K562 (cell line): Measurements from ENCODE around the gene EIF4G1. TPM values are rescaled to one million over a fixed set of nuclear protein-coding genes. Genes with fewer than 3 reads are reported as not detected.

Experiments used
- ATF7 ChIP-seq: fragments of 450-650 bp; IDR thresholded peaks from 2 replicates; pipeline ENCODE4 v1.7.1; 2014; ENCODE audit warnings: mild to moderate bottlenecking, moderate library complexity
- CREM ChIP-seq: IDR thresholded peaks from 2 replicates; pipeline ENCODE4 v1.6.1; 2014; ENCODE audit warnings: antibody characterized with exemption, low read depth
- E2F3 ChIP-seq: fragments of 250-450 bp; sonication (Bioruptor Pico); IDR thresholded peaks from 2 replicates; pipeline ENCODE4 v1.4.0; 2020; ENCODE audit warnings: mild to moderate bottlenecking
- KDM5B ChIP-seq: fragments of 200-600 bp; sonication (generic); IDR thresholded peaks from 2 replicates; pipeline ENCODE4 v1.6.1; 2012; ENCODE audit warnings: low read depth, mild to moderate bottlenecking, moderate library complexity, low read length, control low read depth, inconsistent platforms; ENCODE audit not compliant: insufficient replicate concordance
- PYGO2 ChIP-seq: fragments of 450-650 bp; IDR thresholded peaks from 2 replicates; pipeline ENCODE4 v1.6.1; 2016; ENCODE audit warnings: mild to moderate bottlenecking, missing genetic modification characterization, moderate library complexity, missing compliant biosample characterization
- STAT6 ChIP-seq: sonication (generic); formaldehyde crosslinking; IDR thresholded peaks from 2 replicates; pipeline ENCODE4 v1.8.1; 2023; ENCODE audit warnings: mild to moderate bottlenecking, missing genetic modification reagents
- TFAM ChIP-seq: fragments of 250-450 bp; sonication (Bioruptor Pico); conservative IDR thresholded peaks from 2 replicates; pipeline ENCODE4 v1.5.0; 2021; ENCODE audit warnings: mild to moderate bottlenecking, moderate library complexity
- ZKSCAN3 ChIP-seq: fragments of 250-450 bp; sonication (Bioruptor Pico); IDR thresholded peaks from 2 replicates; pipeline ENCODE4 v1.4.0; 2020
- ZNF3 ChIP-seq: fragments of 250-450 bp; sonication (Bioruptor Pico); IDR thresholded peaks from 2 replicates; pipeline ENCODE4 v1.5.0; 2021; ENCODE audit warnings: mild to moderate bottlenecking, moderate library complexity
- ZNF445 ChIP-seq: fragments of 250-450 bp; sonication (Bioruptor Pico); IDR thresholded peaks from 2 replicates; pipeline ENCODE4 v1.4.0; 2020; ENCODE audit warnings: low read depth, mild to moderate bottlenecking, moderate library complexity
- ZNF589 ChIP-seq: fragments of 200-800 bp; sonication (Bioruptor generic); IDR thresholded peaks from 2 replicates; pipeline ENCODE4 v1.6.1; 2016; ENCODE audit warnings: low read depth, missing genetic modification characterization, missing compliant biosample characterization
- polyA plus RNA-seq, 8 experiments: library from polyadenylated mRNA; depleted of rRNA in 4 of 8; stranded (reverse) in 5 of 8; unstranded in 3 of 8; fragments of >200 nt; fragmentation: Nextera tagmentation in 2 of 8; fragmentation: Illumina TruSeq in 1 of 8; extraction: Ambion mirVana in 2 of 8; extraction: Trizol in 1 of 8; gene quantifications; 2 replicates each; pipeline versions ENCODE4 v1.2.1 to v1.2.3, GENCODE V29; 2011 to 2014; ENCODE audit warnings: inconsistent platforms in 1 of 8, missing spikeins in 1 of 8
- total RNA-seq, 7 experiments: library from RNA; depleted of rRNA in 6 of 7; stranded (reverse); fragments of >200 nt in 6 of 7; fragmentation: Illumina TruSeq in 2 of 7; extraction: Trizol in 2 of 7; gene quantifications; 2 replicates each; pipeline versions ENCODE4 v1.2.1 to v1.2.3, GENCODE V29; 2011 to 2021; ENCODE audit warnings: low replicate concordance in 1 of 7
- TF ChIP-seq, protein P1 (sequence below): fragments of 250-450 bp; sonication (Bioruptor Pico); IDR thresholded peaks from 2 replicates; pipeline ENCODE4 v1.4.0; 2020; ENCODE audit warnings: mild to moderate bottlenecking, moderate library complexity, borderline replicate concordance
- TF ChIP-seq, protein P2 (sequence below), 2 experiments: fragments of 450-650 bp; formaldehyde crosslinking in 1 of 2; IDR thresholded peaks; 2 replicates each; pipeline versions ENCODE4 v1.4.0 to v1.6.1; 2014 to 2020; ENCODE audit warnings: mild to moderate bottlenecking in 2 of 2, borderline replicate concordance in 1 of 2, low read depth in 1 of 2

EIF4G1 gene
- total and polyA plus RNA-seq, 9 of the 15 experiments (the other 6 are each of a cell fraction or from before 2014, with no cell fraction given) = 4.6 to 505 (median 155) TPM

DNA sequence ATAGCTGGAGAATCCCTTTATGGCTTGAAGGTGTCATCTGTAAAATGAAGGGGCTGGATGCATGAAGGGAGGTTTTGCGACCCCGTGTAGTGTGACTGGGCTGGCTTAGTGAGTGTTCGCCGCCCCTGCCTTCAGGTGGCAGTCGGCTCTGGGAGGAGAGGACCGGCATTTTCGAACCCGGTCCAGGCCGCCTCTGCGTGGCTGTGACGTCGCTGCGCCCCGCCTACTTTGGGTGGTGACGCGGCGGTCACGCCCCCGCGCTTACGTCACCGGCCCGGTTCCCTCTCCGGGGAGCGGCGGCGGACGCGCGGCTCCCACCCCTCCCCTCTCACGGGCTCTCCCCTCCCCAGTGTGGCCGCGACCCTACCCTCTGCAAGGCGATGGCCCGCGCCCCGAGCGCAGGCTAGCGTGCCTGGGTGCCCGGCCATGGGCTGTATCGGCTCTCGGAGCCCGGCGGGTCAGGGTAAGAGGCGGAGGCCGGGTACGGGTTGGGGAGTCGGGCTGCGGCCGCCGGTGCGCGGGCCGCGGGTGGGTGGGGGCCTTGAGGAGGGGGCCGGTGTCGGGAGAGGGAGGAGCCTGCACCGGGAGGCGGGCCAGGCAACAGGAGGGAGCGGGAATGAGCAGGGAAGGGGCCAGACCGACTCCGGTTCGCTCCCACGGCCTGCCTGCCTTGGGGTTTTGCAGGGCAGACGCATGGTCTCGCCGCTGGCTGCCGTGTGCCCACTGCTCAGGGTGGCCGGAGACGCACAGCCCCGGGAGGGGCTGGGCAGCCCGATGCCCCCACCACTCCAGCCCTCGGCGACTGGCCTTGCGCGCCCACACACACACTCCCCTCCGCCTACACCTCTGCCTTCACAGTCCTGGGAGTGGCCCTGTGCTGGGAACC is 21.5 kb downstream of the EIF4G1 start (continued):
- TF ChIP-seq, protein P1, sequence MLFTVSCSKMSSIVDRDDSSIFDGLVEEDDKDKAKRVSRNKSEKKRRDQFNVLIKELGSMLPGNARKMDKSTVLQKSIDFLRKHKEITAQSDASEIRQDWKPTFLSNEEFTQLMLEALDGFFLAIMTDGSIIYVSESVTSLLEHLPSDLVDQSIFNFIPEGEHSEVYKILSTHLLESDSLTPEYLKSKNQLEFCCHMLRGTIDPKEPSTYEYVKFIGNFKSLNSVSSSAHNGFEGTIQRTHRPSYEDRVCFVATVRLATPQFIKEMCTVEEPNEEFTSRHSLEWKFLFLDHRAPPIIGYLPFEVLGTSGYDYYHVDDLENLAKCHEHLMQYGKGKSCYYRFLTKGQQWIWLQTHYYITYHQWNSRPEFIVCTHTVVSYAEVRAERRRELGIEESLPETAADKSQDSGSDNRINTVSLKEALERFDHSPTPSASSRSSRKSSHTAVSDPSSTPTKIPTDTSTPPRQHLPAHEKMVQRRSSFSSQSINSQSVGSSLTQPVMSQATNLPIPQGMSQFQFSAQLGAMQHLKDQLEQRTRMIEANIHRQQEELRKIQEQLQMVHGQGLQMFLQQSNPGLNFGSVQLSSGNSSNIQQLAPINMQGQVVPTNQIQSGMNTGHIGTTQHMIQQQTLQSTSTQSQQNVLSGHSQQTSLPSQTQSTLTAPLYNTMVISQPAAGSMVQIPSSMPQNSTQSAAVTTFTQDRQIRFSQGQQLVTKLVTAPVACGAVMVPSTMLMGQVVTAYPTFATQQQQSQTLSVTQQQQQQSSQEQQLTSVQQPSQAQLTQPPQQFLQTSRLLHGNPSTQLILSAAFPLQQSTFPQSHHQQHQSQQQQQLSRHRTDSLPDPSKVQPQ (CRISPR knock-in tag) = no peak
- no peak for TF ChIP-seq ZNF445 (CRISPR knock-in tag)
- no peak for TF ChIP-seq ZNF589
- TF ChIP-seq PYGO2 (tag) = no peak
- peak; percentile 45; the same call in 1 of the 2 replicates for TF ChIP-seq STAT6 (CRISPR knock-in tag)
- TF ChIP-seq, protein P2, sequence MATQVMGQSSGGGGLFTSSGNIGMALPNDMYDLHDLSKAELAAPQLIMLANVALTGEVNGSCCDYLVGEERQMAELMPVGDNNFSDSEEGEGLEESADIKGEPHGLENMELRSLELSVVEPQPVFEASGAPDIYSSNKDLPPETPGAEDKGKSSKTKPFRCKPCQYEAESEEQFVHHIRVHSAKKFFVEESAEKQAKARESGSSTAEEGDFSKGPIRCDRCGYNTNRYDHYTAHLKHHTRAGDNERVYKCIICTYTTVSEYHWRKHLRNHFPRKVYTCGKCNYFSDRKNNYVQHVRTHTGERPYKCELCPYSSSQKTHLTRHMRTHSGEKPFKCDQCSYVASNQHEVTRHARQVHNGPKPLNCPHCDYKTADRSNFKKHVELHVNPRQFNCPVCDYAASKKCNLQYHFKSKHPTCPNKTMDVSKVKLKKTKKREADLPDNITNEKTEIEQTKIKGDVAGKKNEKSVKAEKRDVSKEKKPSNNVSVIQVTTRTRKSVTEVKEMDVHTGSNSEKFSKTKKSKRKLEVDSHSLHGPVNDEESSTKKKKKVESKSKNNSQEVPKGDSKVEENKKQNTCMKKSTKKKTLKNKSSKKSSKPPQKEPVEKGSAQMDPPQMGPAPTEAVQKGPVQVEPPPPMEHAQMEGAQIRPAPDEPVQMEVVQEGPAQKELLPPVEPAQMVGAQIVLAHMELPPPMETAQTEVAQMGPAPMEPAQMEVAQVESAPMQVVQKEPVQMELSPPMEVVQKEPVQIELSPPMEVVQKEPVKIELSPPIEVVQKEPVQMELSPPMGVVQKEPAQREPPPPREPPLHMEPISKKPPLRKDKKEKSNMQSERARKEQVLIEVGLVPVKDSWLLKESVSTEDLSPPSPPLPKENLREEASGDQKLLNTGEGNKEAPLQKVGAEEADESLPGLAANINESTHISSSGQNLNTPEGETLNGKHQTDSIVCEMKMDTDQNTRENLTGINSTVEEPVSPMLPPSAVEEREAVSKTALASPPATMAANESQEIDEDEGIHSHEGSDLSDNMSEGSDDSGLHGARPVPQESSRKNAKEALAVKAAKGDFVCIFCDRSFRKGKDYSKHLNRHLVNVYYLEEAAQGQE (IDR thresholded peaks at IDR 0.05; ENCODE audit: borderline replicate concordance) = peak; percentile 52
- TF ChIP-seq, protein P2 (CRISPR knock-in tag; IDR thresholded peaks at IDR 0.05; ENCODE audit: low read depth) = 0 out of 2 replicates have a peak, but pooled peaks have one; percentile 50
- no peak for TF ChIP-seq ZNF3 (CRISPR knock-in tag)
- TF ChIP-seq KDM5B = peak; percentile 55
- no peak for TF ChIP-seq ZKSCAN3
- TF ChIP-seq E2F3 (CRISPR knock-in tag) = no peak
- TF ChIP-seq ATF7 = peak; percentile 96
- peak; percentile 99 for TF ChIP-seq CREM
- TF ChIP-seq TFAM (CRISPR knock-in tag) = no peak
